HEK293 (cell line): ENCODE results near the gene ARHGEF7.

Source experiments
- CTCF ChIA-PET: fragments of 350-600 bp; formaldehyde crosslinking; extraction: SDS; loops from one replicate; lab custom pipeline; 2021; ENCODE audit warnings: antibody characterized with exemption; lab: Yijun Ruan, JAX
- POLR2A ChIA-PET: fragments of 300-600 bp; formaldehyde crosslinking; extraction: SDS; loops from one replicate; lab custom pipeline; 2020; ENCODE audit warnings: antibody characterized with exemption, inconsistent platforms; lab: Yijun Ruan, JAX
- H3K27ac ChIP-seq: fragments of 200-500 bp; sonication (Bioruptor generic); 2 replicates; pipeline ENCODE4 v1.5.1; 2014; ENCODE audit warnings: low read depth, low read length, control low read depth, inconsistent platforms; ENCODE audit errors: extremely low read depth
- H3K36me3 ChIP-seq, 2 experiments: fragments of 200-500 bp in 1 of 2; sonication (Bioruptor generic) in 1 of 2; 1 replicate in 1 of 2; 2 replicates in 1 of 2; pipeline ENCODE4 v1.5.1; 2014 to 2017; ENCODE audit warnings: inconsistent platforms in 2 of 2, low read length in 2 of 2; ENCODE audit not compliant: control insufficient read depth in 2 of 2, insufficient read depth in 1 of 2
- H3K4me1 ChIP-seq: fragments of 200-500 bp; sonication (Bioruptor generic); 2 replicates; pipeline ENCODE4 v1.5.1; 2014; ENCODE audit warnings: mild to moderate bottlenecking, low read length, inconsistent platforms; ENCODE audit not compliant: control insufficient read depth, insufficient read depth
- H3K4me3 ChIP-seq: 2 replicates; pipeline ENCODE4 v1.5.1; 2011; ENCODE audit warnings: low read depth, mild to moderate bottlenecking, control low read depth, low read length, moderate library complexity
- H3K9me3 ChIP-seq: fragments of 200-500 bp; sonication (Bioruptor generic); 2 replicates; pipeline ENCODE4 v1.5.1; 2014; ENCODE audit warnings: low read depth, low read length, inconsistent platforms; ENCODE audit not compliant: control insufficient read depth, insufficient read depth
- KLF16 ChIP-seq: fragments of 450-650 bp; formaldehyde crosslinking; IDR thresholded peaks from 2 replicates; pipeline ENCODE4 v1.5.1; 2017; ENCODE audit warnings: missing biosample characterization, missing genetic modification characterization
- MEIS1 ChIP-seq: sonication (generic); formaldehyde crosslinking; IDR thresholded peaks from 2 replicates; pipeline ENCODE4 v1.8.1; 2022; ENCODE audit warnings: missing genetic modification reagents, mild to moderate bottlenecking, borderline replicate concordance
- OVOL3 ChIP-seq: fragments of 450-650 bp; formaldehyde crosslinking; IDR thresholded peaks from 2 replicates; pipeline ENCODE4 v1.5.1; 2016; ENCODE audit warnings: missing biosample characterization, missing genetic modification characterization
- TCF7L2 ChIP-seq: IDR thresholded peaks from 2 replicates; pipeline ENCODE4 v1.6.1; 2011; ENCODE audit warnings: low read depth, mild to moderate bottlenecking, inconsistent platforms, low read length, moderate library complexity, borderline replicate concordance
- ZBTB8A ChIP-seq: fragments of 450-650 bp; formaldehyde crosslinking; IDR thresholded peaks from 2 replicates; pipeline ENCODE4 v1.5.1; 2016; ENCODE audit warnings: missing biosample characterization, missing genetic modification characterization
- ZIC2 ChIP-seq: fragments of 450-650 bp; formaldehyde crosslinking; IDR thresholded peaks from 2 replicates; pipeline ENCODE4 v1.5.1; 2016; ENCODE audit warnings: missing biosample characterization, missing genetic modification characterization
- ZNF133 ChIP-seq: fragments of 450-650 bp; formaldehyde crosslinking; IDR thresholded peaks from 2 replicates; pipeline ENCODE4 v1.5.1; 2016; ENCODE audit warnings: missing biosample characterization, missing genetic modification characterization
- ZNF155 ChIP-seq: fragments of 450-650 bp; formaldehyde crosslinking; IDR thresholded peaks from 2 replicates; pipeline ENCODE4 v1.5.1; 2016; ENCODE audit warnings: missing biosample characterization, missing genetic modification characterization
- ZNF19 ChIP-seq: fragments of 450-650 bp; formaldehyde crosslinking; IDR thresholded peaks from 2 replicates; pipeline ENCODE4; 2016; ENCODE audit warnings: missing biosample characterization, missing genetic modification characterization, low read depth
- ZNF211 ChIP-seq: fragments of 450-650 bp; formaldehyde crosslinking; IDR thresholded peaks from 2 replicates; pipeline ENCODE4 v1.5.1; 2016; ENCODE audit warnings: low read depth, missing biosample characterization, missing genetic modification characterization
- ZNF292 ChIP-seq: fragments of 450-650 bp; formaldehyde crosslinking; IDR thresholded peaks from 2 replicates; pipeline ENCODE4 v1.5.1; 2016; ENCODE audit warnings: low read depth, missing biosample characterization, missing genetic modification characterization, borderline replicate concordance
- ZNF473 ChIP-seq: fragments of 450-650 bp; formaldehyde crosslinking; IDR thresholded peaks from 2 replicates; pipeline ENCODE4 v1.5.1; 2017; ENCODE audit warnings: missing biosample characterization, missing genetic modification characterization
- ZNF544 ChIP-seq: fragments of 450-650 bp; formaldehyde crosslinking; IDR thresholded peaks from 2 replicates; pipeline ENCODE4 v1.5.0; 2017; ENCODE audit warnings: missing biosample characterization, missing genetic modification characterization
- ZNF610 ChIP-seq: fragments of 450-650 bp; formaldehyde crosslinking; IDR thresholded peaks from 2 replicates; pipeline ENCODE4 v1.5.1; 2016; ENCODE audit warnings: missing biosample characterization, missing genetic modification characterization, borderline replicate concordance
- ZNF629 ChIP-seq: fragments of 450-650 bp; formaldehyde crosslinking; IDR thresholded peaks from 2 replicates; pipeline ENCODE4 v1.5.1; 2017; ENCODE audit warnings: missing biosample characterization, missing genetic modification characterization
- ZNF639 ChIP-seq: fragments of 450-650 bp; formaldehyde crosslinking; IDR thresholded peaks from 2 replicates; pipeline ENCODE4 v1.5.1; 2016; ENCODE audit warnings: missing biosample characterization, missing genetic modification characterization
- ZNF654 ChIP-seq: fragments of 450-650 bp; formaldehyde crosslinking; IDR thresholded peaks from 2 replicates; pipeline ENCODE4 v1.5.1; 2016; ENCODE audit warnings: low read depth, missing biosample characterization, missing genetic modification characterization
- ZNF677 ChIP-seq: fragments of 450-650 bp; IDR thresholded peaks from 2 replicates; pipeline ENCODE4 v1.5.0; 2018; ENCODE audit warnings: missing biosample characterization, mild to moderate bottlenecking, missing genetic modification characterization, moderate library complexity
- ZNF76 ChIP-seq: fragments of 450-650 bp; formaldehyde crosslinking; IDR thresholded peaks from 2 replicates; pipeline ENCODE4; 2016; ENCODE audit warnings: low read depth, missing biosample characterization, missing genetic modification characterization, borderline replicate concordance
- ZNF777 ChIP-seq: fragments of 450-650 bp; formaldehyde crosslinking; IDR thresholded peaks from 2 replicates; pipeline ENCODE4 v1.5.1; 2017; ENCODE audit warnings: missing biosample characterization, missing genetic modification characterization, borderline replicate concordance
- ZNF837 ChIP-seq: fragments of 450-650 bp; formaldehyde crosslinking; IDR thresholded peaks from 2 replicates; pipeline ENCODE4 v1.5.1; 2016; ENCODE audit warnings: missing biosample characterization, missing genetic modification characterization
- ZXDB ChIP-seq: fragments of 450-650 bp; formaldehyde crosslinking; IDR thresholded peaks from 2 replicates; pipeline ENCODE4 v1.5.1; 2016; ENCODE audit warnings: missing biosample characterization, missing genetic modification characterization
- TF ChIP-seq, protein P1 (sequence below): fragments of 450-650 bp; formaldehyde crosslinking; IDR thresholded peaks from 2 replicates; pipeline ENCODE4 v1.5.1; 2016; ENCODE audit warnings: missing biosample characterization, missing genetic modification characterization
- TF ChIP-seq, protein P2 (sequence below): fragments of 450-650 bp; IDR thresholded peaks from 2 replicates; pipeline ENCODE4 v1.5.1; 2018; ENCODE audit warnings: missing biosample characterization, missing genetic modification characterization
- TF ChIP-seq, protein P3 (sequence below): fragments of 450-650 bp; formaldehyde crosslinking; IDR thresholded peaks from 2 replicates; pipeline ENCODE4 v1.5.1; 2016; ENCODE audit warnings: missing biosample characterization, missing genetic modification characterization, borderline replicate concordance

ARHGEF7 gene

DNA sequence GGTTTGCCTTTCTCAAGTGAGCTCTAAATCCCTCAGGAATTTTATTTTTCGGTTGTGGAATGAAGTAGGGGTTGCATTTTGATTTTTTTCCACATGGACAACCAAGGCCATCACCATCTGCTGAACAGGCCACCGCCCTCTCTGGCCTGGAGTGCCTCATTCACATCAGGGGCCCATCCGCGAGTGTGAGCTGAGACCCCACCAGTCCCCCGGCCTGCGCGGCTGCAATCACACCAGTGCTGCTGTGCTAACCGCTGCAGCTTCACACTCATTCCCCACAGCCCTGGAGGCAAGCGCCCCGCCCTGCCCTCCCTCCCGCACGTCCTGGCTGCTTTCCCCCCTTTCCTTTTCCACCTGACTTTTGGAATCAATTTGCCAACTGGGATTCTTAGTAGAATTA, 35.7 kb upstream of the ARHGEF7 start:
- POLR2A ChIA-PET, result no interaction called here
- H3K4me1 ChIP-seq, result no peaks in the 10 kb centered on the region
- no peaks in the 10 kb centered on the region for H3K36me3 ChIP-seq
- no peak overlapping the region for H3K4me3 ChIP-seq
- H3K27ac ChIP-seq, result no peak overlapping the region
- H3K9me3 ChIP-seq, result no peaks in the 10 kb centered on the region
- TF ChIP-seq TCF7L2 (no peak), OVOL3 (tag by site-specific recombination) (no peak), ZNF639 (tag by site-specific recombination) (no peak), ZNF610 (tag by site-specific recombination) (no peak)
- CTCF ChIA-PET, result interaction anchor here (1.9 kb wide), 1 partner anchor 11 kb away, joined by 14 read pairs; no protein-coding TSS in a partner anchor

DNA sequence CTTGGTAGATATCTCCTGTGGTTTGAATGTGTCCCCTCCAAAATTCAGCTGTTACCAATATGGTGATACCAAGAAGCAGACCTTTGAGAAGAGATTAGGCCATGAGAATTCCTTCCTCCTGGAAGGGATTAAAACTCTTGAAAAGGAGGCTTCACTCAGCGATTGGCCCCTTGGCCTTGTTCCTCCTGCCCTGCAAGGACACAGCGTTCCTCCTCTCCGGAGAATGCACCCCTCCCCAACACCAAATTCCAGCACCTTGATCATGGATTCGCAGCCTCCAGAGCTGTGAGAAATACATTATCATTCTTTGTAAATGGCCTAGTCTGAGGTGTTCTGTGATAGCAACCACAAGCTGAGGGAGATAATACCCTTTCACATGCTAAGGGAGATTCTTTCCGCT, 34.5 kb upstream of the ARHGEF7 start:
- H3K9me3 ChIP-seq, result no peaks in the 10 kb centered on the region
- no peak overlapping the region for H3K27ac ChIP-seq
- no peaks in the 10 kb centered on the region for H3K36me3 ChIP-seq
- ChIA-PET CTCF (no interaction called here), POLR2A (no interaction called here)
- H3K4me3 ChIP-seq, result no peak overlapping the region
- TF ChIP-seq, protein P1, sequence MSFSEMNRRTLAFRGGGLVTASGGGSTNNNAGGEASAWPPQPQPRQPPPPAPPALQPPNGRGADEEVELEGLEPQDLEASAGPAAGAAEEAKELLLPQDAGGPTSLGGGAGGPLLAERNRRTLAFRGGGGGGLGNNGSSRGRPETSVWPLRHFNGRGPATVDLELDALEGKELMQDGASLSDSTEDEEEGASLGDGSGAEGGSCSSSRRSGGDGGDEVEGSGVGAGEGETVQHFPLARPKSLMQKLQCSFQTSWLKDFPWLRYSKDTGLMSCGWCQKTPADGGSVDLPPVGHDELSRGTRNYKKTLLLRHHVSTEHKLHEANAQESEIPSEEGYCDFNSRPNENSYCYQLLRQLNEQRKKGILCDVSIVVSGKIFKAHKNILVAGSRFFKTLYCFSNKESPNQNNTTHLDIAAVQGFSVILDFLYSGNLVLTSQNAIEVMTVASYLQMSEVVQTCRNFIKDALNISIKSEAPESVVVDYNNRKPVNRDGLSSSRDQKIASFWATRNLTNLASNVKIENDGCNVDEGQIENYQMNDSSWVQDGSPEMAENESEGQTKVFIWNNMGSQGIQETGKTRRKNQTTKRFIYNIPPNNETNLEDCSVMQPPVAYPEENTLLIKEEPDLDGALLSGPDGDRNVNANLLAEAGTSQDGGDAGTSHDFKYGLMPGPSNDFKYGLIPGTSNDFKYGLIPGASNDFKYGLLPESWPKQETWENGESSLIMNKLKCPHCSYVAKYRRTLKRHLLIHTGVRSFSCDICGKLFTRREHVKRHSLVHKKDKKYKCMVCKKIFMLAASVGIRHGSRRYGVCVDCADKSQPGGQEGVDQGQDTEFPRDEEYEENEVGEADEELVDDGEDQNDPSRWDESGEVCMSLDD, result no peak
- TF ChIP-seq ZNF76 (tag by site-specific recombination), result no peak
- no peak for TF ChIP-seq ZIC2 (tag by site-specific recombination)
- no peak for TF ChIP-seq ZBTB8A (tag by site-specific recombination)
- no peak for TF ChIP-seq ZNF629 (tag by site-specific recombination)
- no peak for TF ChIP-seq ZNF544 (tag by site-specific recombination)
- TF ChIP-seq, protein P2, sequence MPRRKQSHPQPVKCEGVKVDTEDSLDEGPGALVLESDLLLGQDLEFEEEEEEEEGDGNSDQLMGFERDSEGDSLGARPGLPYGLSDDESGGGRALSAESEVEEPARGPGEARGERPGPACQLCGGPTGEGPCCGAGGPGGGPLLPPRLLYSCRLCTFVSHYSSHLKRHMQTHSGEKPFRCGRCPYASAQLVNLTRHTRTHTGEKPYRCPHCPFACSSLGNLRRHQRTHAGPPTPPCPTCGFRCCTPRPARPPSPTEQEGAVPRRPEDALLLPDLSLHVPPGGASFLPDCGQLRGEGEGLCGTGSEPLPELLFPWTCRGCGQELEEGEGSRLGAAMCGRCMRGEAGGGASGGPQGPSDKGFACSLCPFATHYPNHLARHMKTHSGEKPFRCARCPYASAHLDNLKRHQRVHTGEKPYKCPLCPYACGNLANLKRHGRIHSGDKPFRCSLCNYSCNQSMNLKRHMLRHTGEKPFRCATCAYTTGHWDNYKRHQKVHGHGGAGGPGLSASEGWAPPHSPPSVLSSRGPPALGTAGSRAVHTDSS (tag by site-specific recombination), result no peak
- no peak for TF ChIP-seq ZNF155 (tag by site-specific recombination)
- TF ChIP-seq ZNF677 (tag by site-specific recombination), result no peak
- no peaks in the 10 kb centered on the region for H3K4me1 ChIP-seq

GRCh38 chr13:111082240-111082639, 32.9 kb upstream of the ARHGEF7 start:
- no peaks in the 10 kb centered on the region for H3K36me3 ChIP-seq
- H3K9me3 ChIP-seq, result no peaks in the 10 kb centered on the region
- ChIA-PET POLR2A (no interaction called here), CTCF (interaction anchor here (1.5 kb wide), 1 partner anchor 13 kb away, joined by 4 read pairs; no protein-coding TSS in a partner anchor)
- no peaks in the 10 kb centered on the region for H3K4me1 ChIP-seq
- no peak overlapping the region for H3K27ac ChIP-seq
- H3K4me3 ChIP-seq, result no peak overlapping the region
- TF ChIP-seq ZNF19 (no peak), ZNF777 (no peak), ZNF837 (no peak), ZNF473 (tag by site-specific recombination) (no peak), ZNF133 (tag by site-specific recombination) (no peak), ZXDB (tag by site-specific recombination) (no peak), ZNF211 (tag by site-specific recombination) (no peak), KLF16 (no peak), ZNF654 (tag by site-specific recombination) (no peak), ZNF292 (no peak), MEIS1 (CRISPR knock-in tag) (no peak)
- TF ChIP-seq, protein P3, sequence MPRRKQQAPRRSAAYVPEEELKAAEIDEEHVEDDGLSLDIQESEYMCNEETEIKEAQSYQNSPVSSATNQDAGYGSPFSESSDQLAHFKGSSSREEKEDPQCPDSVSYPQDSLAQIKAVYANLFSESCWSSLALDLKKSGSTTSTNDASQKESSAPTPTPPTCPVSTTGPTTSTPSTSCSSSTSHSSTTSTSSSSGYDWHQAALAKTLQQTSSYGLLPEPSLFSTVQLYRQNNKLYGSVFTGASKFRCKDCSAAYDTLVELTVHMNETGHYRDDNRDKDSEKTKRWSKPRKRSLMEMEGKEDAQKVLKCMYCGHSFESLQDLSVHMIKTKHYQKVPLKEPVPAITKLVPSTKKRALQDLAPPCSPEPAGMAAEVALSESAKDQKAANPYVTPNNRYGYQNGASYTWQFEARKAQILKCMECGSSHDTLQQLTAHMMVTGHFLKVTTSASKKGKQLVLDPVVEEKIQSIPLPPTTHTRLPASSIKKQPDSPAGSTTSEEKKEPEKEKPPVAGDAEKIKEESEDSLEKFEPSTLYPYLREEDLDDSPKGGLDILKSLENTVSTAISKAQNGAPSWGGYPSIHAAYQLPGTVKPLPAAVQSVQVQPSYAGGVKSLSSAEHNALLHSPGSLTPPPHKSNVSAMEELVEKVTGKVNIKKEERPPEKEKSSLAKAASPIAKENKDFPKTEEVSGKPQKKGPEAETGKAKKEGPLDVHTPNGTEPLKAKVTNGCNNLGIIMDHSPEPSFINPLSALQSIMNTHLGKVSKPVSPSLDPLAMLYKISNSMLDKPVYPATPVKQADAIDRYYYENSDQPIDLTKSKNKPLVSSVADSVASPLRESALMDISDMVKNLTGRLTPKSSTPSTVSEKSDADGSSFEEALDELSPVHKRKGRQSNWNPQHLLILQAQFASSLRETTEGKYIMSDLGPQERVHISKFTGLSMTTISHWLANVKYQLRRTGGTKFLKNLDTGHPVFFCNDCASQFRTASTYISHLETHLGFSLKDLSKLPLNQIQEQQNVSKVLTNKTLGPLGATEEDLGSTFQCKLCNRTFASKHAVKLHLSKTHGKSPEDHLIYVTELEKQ, result no peak
